GDM1 (cell line): ENCODE measurements around the gene TMEM175.

Experiments
- DNase-seq: peaks from one replicate; lab custom pipeline; 2025; lab: John Stamatoyannopoulos, UW

TMEM175 gene

GRCh38 chr4:1004071-1004418, 71.8 kb downstream of the TMEM175 start:
- no peak for DNase-seq

GRCh38 chr4:1004557-1005485, 72.6 kb downstream of the TMEM175 start:
- no peak for DNase-seq

DNA sequence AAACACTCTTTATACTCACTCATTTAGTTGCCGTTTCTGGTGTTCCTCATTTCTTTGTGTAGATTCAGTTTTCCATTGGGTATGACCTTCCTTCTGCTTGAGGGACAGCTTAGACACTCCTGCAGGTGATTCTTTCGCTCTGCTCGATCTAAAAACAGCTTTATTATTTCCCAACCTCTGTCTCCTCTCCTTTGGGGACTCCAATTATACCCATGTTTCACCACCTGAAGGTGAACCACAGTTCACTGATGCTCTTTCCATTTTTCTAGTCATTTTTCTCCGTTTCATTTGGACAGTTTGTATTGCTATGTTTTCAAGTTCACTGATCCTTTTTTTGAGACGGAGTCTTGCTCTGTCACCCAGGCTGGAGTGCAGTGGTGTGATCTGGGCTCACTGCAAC, 74.6 kb downstream of the TMEM175 start:
- DNase-seq, result no peak
